Keratinocyte (primary cell): ENCODE data around the gene IL17A. TPM values are rescaled to one million over a fixed set of nuclear protein-coding genes. Genes with fewer than 3 reads are reported as not detected.

ENCODE experiments used
- DNase-seq: peaks from one replicate; pipeline ENCODE4 v3.0.0-alpha.2; 2011; ENCODE audit warnings: low read depth, missing footprints, low spot score
- FAIRE-seq: peaks from 2 replicates; lab custom pipeline; 2011; peaks lifted over from hg19 to GRCh38; lab: Jason Lieb, UNC
- H2AFZ ChIP-seq: 2 replicates; pipeline ENCODE4 v1.6.0; 2012; ENCODE audit warnings: low read length, control low read depth, inconsistent platforms; ENCODE audit not compliant: control insufficient read depth
- H3K27ac ChIP-seq: 2 replicates; pipeline ENCODE4 v1.5.1; 2011; ENCODE audit warnings: low read length; ENCODE audit not compliant: control insufficient read depth, insufficient read depth
- H3K27me3 ChIP-seq: 3 replicates; pipeline ENCODE4 v1.6.0; 2011; ENCODE audit warnings: low read length; ENCODE audit not compliant: control insufficient read depth, insufficient read depth; ENCODE audit errors: extremely low read depth
- H3K36me3 ChIP-seq, 2 experiments: 2 replicates in 1 of 2; 3 replicates in 1 of 2; pipeline ENCODE4 v1.5.1; 2011; ENCODE audit warnings: low read length in 2 of 2, mild to moderate bottlenecking in 1 of 2; ENCODE audit not compliant: control insufficient read depth in 2 of 2, insufficient read depth in 2 of 2; ENCODE audit errors: extremely low read depth in 1 of 2
- H3K4me1 ChIP-seq: 3 replicates; pipeline ENCODE4 v1.5.1; 2011; ENCODE audit warnings: low read length; ENCODE audit not compliant: control insufficient read depth, insufficient read depth; ENCODE audit errors: extremely low read depth
- H3K4me2 ChIP-seq: 3 replicates; pipeline ENCODE4 v1.6.0; 2011; ENCODE audit warnings: low read depth, low read length; ENCODE audit not compliant: control insufficient read depth, insufficient read depth; ENCODE audit errors: extremely low read depth
- H3K4me3 ChIP-seq, 3 experiments: fragments of 200-600 bp in 1 of 3; sonication (generic) in 1 of 3; 2 replicates in 2 of 3; 3 replicates in 1 of 3; pipeline ENCODE4 v1.5.1; 2011 to 2016; ENCODE audit warnings: low read length in 3 of 3, mild to moderate bottlenecking in 3 of 3, control low read depth in 2 of 3, inconsistent platforms in 1 of 3, low read depth in 1 of 3, mixed read lengths in 1 of 3, mixed run types in 1 of 3, moderate library complexity in 1 of 3; ENCODE audit not compliant: control insufficient read depth in 2 of 3, insufficient read depth in 2 of 3; ENCODE audit errors: extremely low read depth in 1 of 3
- H3K79me2 ChIP-seq: 2 replicates; pipeline ENCODE4 v1.6.0; 2012; ENCODE audit warnings: low read length; ENCODE audit not compliant: control insufficient read depth, insufficient read depth
- H3K9ac ChIP-seq: 3 replicates; pipeline ENCODE4 v1.6.0; 2011; ENCODE audit warnings: low read length; ENCODE audit not compliant: control insufficient read depth, insufficient read depth; ENCODE audit errors: extremely low read depth
- H3K9me1 ChIP-seq: 3 replicates; pipeline ENCODE4 v1.6.0; 2011; ENCODE audit warnings: low read length; ENCODE audit not compliant: control insufficient read depth, insufficient read depth; ENCODE audit errors: extremely low read depth
- H3K9me3 ChIP-seq: 2 replicates; pipeline ENCODE4 v1.5.1; 2012; ENCODE audit warnings: low read depth, low read length; ENCODE audit not compliant: control insufficient read depth
- H4K20me1 ChIP-seq: 3 replicates; pipeline ENCODE4 v1.6.0; 2011; ENCODE audit warnings: low read length; ENCODE audit not compliant: control insufficient read depth, insufficient read depth; ENCODE audit errors: extremely low read depth
- EZH2 ChIP-seq: IDR thresholded peaks from one replicate; pipeline ENCODE4 v1.6.1; 2012; ENCODE audit warnings: inconsistent platforms, mild to moderate bottlenecking, low read length, moderate library complexity
- dilution Hi-C: fragments of 300-500 bp; cut with MboI; formaldehyde crosslinking; loops from one replicate; pipeline ENCODE4 v1.7.0; 2020; ENCODE audit warnings: low sequenced_read_pairs; ENCODE audit not compliant: extremely low pct_ligation_motif_present
- polyA plus RNA-seq, 5 experiments: library from polyadenylated mRNA; depleted of rRNA in 3 of 5; stranded (reverse) in 3 of 5; stranded (forward) in 1 of 5; unstranded in 1 of 5; fragments of >200 nt; gene quantifications; 1 replicate in 1 of 5; 2 replicates in 3 of 5; 3 replicates in 1 of 5; pipeline versions ENCODE4 v1.2.1 to v1.2.3, GENCODE V29; 2011 to 2012; ENCODE audit warnings: missing spikeins in 2 of 5, low read depth in 1 of 5, low replicate concordance in 1 of 5
- small RNA-seq, 3 experiments: library from RNA; depleted of rRNA; stranded (forward); fragments of <200 nt; gene quantifications; one replicate each; pipeline ENCODE3, GENCODE V24; 2012; ENCODE audit warnings: low read depth in 3 of 3, low replicate concordance in 1 of 3; ENCODE audit not compliant: insufficient read length in 3 of 3
- TF ChIP-seq, protein P1 (sequence below), 3 experiments: IDR thresholded peaks in 1 of 3; conservative IDR thresholded peaks in 1 of 3; optimal IDR thresholded peaks in 1 of 3; 2 replicates in 2 of 3; 3 replicates in 1 of 3; pipeline versions ENCODE3 to v1.5.1; 2011; ENCODE audit warnings: low read length in 3 of 3, mild to moderate bottlenecking in 3 of 3, moderate library complexity in 2 of 3, control low read depth in 1 of 3, inconsistent platforms in 1 of 3; ENCODE audit not compliant: insufficient read depth in 2 of 3; ENCODE audit errors: extremely low read depth in 1 of 3

IL17A gene
- polyA plus RNA-seq, 1 donor (not counting 4 experiments of a cell fraction or from before 2014, with no cell fraction given) = not detected

DNA sequence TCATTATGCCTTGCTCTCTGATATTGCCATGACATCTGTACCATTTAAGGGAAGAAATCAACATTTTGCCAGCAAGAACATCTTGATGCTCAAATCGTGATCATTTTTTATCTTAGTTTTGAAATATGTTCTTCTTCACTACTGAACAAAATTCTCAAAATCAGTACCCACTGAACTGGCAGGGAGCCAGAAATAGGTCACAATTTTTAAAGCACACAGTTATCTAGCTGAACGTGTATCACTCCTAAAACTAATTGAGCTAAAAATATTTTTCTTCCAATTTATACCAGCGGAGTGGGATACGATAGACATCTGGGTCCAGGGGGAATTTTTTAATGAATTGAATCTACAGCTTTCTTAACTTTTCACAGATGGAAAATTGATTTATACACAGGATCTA, 46.8 kb downstream of the IL17A start:
- FAIRE-seq (no peak), DNase-seq (no peak)
- Histone ChIP-seq H3K27me3 (peaks cover 3% of the 10 kb centered on the region), H2AFZ (no peak overlapping the region), H3K79me2 (no peaks in the 10 kb centered on the region), H4K20me1 (no peaks in the 10 kb centered on the region), H3K27ac (no peak overlapping the region), H3K4me3 (no peak overlapping the region), H3K9ac (no peak overlapping the region), H3K4me2 (no peak overlapping the region), H3K9me3 (no peaks in the 10 kb centered on the region), H3K9me1 (no peaks in the 10 kb centered on the region), H3K36me3 (no peaks in the 10 kb centered on the region), H3K4me1 (no peaks in the 10 kb centered on the region)
- no peak for TF ChIP-seq EZH2
- TF ChIP-seq, protein P1, sequence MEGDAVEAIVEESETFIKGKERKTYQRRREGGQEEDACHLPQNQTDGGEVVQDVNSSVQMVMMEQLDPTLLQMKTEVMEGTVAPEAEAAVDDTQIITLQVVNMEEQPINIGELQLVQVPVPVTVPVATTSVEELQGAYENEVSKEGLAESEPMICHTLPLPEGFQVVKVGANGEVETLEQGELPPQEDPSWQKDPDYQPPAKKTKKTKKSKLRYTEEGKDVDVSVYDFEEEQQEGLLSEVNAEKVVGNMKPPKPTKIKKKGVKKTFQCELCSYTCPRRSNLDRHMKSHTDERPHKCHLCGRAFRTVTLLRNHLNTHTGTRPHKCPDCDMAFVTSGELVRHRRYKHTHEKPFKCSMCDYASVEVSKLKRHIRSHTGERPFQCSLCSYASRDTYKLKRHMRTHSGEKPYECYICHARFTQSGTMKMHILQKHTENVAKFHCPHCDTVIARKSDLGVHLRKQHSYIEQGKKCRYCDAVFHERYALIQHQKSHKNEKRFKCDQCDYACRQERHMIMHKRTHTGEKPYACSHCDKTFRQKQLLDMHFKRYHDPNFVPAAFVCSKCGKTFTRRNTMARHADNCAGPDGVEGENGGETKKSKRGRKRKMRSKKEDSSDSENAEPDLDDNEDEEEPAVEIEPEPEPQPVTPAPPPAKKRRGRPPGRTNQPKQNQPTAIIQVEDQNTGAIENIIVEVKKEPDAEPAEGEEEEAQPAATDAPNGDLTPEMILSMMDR (optimal IDR thresholded peaks at IDR 0.05 in 1 of 3, IDR thresholded peaks at IDR 0.05 in 1 of 3, conservative IDR thresholded peaks at IDR 0.05 in 1 of 3; ENCODE audit: extremely low read depth in 1 of 3, insufficient read depth in 2 of 3, low read length in 3 of 3) = no peak
- dilution Hi-C loops = no loop called here

DNA sequence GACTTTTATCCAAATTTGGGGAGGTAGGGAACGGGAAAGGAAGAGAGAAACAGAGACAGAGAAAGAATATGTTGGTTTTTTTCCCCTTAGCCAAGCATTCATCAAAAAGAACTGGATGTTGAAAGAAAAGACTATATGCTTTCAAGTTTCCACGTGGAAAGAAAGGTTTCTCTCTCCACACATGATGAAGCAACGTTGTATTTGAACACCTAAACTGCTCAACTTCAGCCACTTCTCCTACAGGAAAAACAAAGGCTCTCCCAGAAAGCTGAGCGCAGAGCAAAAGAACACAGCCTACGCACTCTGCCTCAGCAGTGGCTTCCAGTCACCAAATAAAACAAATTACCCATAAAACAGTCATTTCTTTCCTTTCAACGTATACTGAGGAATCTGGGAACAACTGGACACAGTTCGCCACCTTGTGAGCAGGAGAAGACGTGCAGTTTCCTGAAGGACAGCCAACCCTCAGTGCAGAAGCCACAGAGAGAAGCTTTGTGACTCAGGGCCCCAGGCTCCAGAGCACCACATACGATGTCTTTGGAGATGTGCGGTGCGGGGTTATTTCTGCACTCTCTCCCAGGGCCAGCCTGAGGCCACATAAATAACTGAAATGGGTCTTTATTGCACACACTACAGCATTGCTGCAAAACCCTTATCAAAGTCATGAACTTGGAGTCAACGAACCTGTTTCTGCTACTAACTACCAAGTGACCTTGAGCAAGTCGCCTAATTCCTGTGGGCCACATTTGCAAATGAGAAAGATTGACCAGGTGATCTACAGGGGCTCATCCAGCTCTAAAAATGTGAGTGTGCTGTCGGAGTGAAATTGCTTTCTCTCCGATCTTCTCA, 48.0 kb downstream of the IL17A start:
- Histone ChIP-seq H3K79me2 (no peaks in the 10 kb centered on the region), H3K4me2 (no peak overlapping the region), H2AFZ (peak overlapping the region; percentile 41), H3K4me1 (no peaks in the 10 kb centered on the region), H3K27ac (no peak overlapping the region), H3K9me1 (no peaks in the 10 kb centered on the region), H3K36me3 (no peaks in the 10 kb centered on the region), H3K27me3 (peaks cover 3% of the 10 kb centered on the region), H4K20me1 (no peaks in the 10 kb centered on the region), H3K9ac (no peak overlapping the region), H3K9me3 (no peaks in the 10 kb centered on the region), H3K4me3 (no peak overlapping the region)
- no peak for TF ChIP-seq EZH2
- TF ChIP-seq, protein P1 (optimal IDR thresholded peaks at IDR 0.05 in 1 of 3, IDR thresholded peaks at IDR 0.05 in 1 of 3, conservative IDR thresholded peaks at IDR 0.05 in 1 of 3; ENCODE audit: extremely low read depth in 1 of 3, insufficient read depth in 2 of 3, low read length in 3 of 3) = peak; percentile 64 to 84 (median 78)
- DNase-seq (peak; percentile 13), FAIRE-seq (peak; percentile 85)
- dilution Hi-C loops = no loop called here

Small RNA genes within 50 kb of the gene (small RNA-seq; reads per million reads assigned to genes)
- 0 to 0.33 (median 0) reads per million in 3 experiments for gene MIR133B
- 0 reads per million in 3 experiments for gene MIR206

Other genes starting within 250 kb of the IL17A start
- gene PKHD1, start 98.8 kb upstream of the IL17A start, polyA plus RNA-seq = under 0.01 to 0.01 TPM (median 0.01 TPM) in 3 replicates
- not detected in 3 replicates for gene IL17F, start 58.1 kb downstream of the IL17A start, polyA plus RNA-seq
- 30.1 to 70.5 TPM (median 60.9 TPM) in 3 replicates for gene MCM3, start 98.4 kb downstream of the IL17A start, polyA plus RNA-seq
- 0.80 to 1.6 TPM (median 1.3 TPM) in 3 replicates for gene PAQR8, start 175.8 kb downstream of the IL17A start, polyA plus RNA-seq
- gene EFHC1, start 234.0 kb downstream of the IL17A start, polyA plus RNA-seq = 9.6 to 20.5 TPM (median 15.8 TPM) in 3 replicates